Limb (tissue), 2 donors: ENCODE data around the gene FAM78B.
A peak's percentile ranks its signal among the peaks of the same experiment; 100 is the strongest.

ENCODE experiments used
- DNase-seq, 2 donors: peaks; one replicate each; pipeline ENCODE4 v3.0.0-alpha.2; 2016; ENCODE audit errors: extremely low spot score in 2 of 2

FAM78B gene

GRCh38 chr1:166164995-166165660 lies 1.7 kb downstream of the FAM78B start:
- DNase-seq, result peak; percentile 36 to 75

- DNase-seq, result no peak
Measured at GRCh38 chr1:166164646-166164994, 2.2 kb downstream of the FAM78B start.

GRCh38 chr1:166159656-166160055 lies 7.1 kb downstream of the FAM78B start:
- DNase-seq, result no peak

GRCh38 chr1:166156674-166157073 lies 10.1 kb downstream of the FAM78B start:
- DNase-seq, result no peak

- no peak for DNase-seq
Measured at GRCh38 chr1:166155108-166155507, 11.7 kb downstream of the FAM78B start.

- peak in 1 of 2 donors; percentile 32 for DNase-seq
Measured at GRCh38 chr1:166153525-166154314, 13.1 kb downstream of the FAM78B start.

- no peak for DNase-seq
Measured at GRCh38 chr1:166152978-166153377, 13.8 kb downstream of the FAM78B start.

GRCh38 chr1:166151804-166152203 lies 15.0 kb downstream of the FAM78B start:
- no peak for DNase-seq

GRCh38 chr1:166145499-166145898 lies 21.3 kb downstream of the FAM78B start:
- DNase-seq, result no peak

- DNase-seq, result no peak
Measured at GRCh38 chr1:166141969-166142368, 24.8 kb downstream of the FAM78B start.

GRCh38 chr1:166140251-166140650 lies 26.6 kb downstream of the FAM78B start:
- no peak for DNase-seq

GRCh38 chr1:166139735-166140134 lies 27.1 kb downstream of the FAM78B start:
- no peak for DNase-seq

GRCh38 chr1:166136699-166137401 lies 30.0 kb downstream of the FAM78B start:
- peak in 1 of 2 donors; percentile 13 for DNase-seq

- peak in 1 of 2 donors; percentile 14 for DNase-seq
Measured at GRCh38 chr1:166136222-166136621, 30.6 kb downstream of the FAM78B start.

GRCh38 chr1:166133857-166134256 lies 32.9 kb downstream of the FAM78B start:
- DNase-seq, result no peak

GRCh38 chr1:166133276-166133841 lies 33.4 kb downstream of the FAM78B start:
- no peak for DNase-seq

GRCh38 chr1:166132496-166132895 lies 34.3 kb downstream of the FAM78B start:
- DNase-seq, result no peak

- no peak for DNase-seq
Measured at GRCh38 chr1:166129006-166129405, 37.8 kb downstream of the FAM78B start.

GRCh38 chr1:166128195-166128594 lies 38.6 kb downstream of the FAM78B start:
- no peak for DNase-seq

- DNase-seq, result no peak
Measured at GRCh38 chr1:166127003-166127402, 39.8 kb downstream of the FAM78B start.

GRCh38 chr1:166122873-166123466 lies 43.8 kb downstream of the FAM78B start:
- no peak for DNase-seq

GRCh38 chr1:166121010-166121409 lies 45.8 kb downstream of the FAM78B start:
- DNase-seq, result no peak
